ENCODE measurements around the gene CLDN19.

DNA sequence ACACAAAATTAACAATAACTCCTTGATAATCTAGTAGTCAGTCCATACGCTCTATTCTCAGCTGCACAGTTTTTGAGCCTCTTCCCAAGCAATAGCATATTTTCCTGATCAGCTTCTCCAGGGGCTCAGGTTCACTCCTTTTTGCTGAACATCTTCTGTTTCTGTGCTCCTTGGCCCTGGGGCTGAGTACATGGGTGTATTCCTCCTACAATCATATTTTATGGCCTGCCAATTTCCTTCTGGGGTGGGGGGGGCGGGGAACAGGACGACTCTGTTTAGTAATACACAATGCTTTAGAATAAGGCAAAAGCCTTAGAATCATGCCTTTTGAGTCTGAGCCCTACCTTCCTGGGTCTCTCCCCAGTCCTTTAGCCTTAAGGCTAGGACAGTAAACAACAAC lies 8.5 kb downstream of the CLDN19 start:
- TF ChIP-seq, protein P1, sequence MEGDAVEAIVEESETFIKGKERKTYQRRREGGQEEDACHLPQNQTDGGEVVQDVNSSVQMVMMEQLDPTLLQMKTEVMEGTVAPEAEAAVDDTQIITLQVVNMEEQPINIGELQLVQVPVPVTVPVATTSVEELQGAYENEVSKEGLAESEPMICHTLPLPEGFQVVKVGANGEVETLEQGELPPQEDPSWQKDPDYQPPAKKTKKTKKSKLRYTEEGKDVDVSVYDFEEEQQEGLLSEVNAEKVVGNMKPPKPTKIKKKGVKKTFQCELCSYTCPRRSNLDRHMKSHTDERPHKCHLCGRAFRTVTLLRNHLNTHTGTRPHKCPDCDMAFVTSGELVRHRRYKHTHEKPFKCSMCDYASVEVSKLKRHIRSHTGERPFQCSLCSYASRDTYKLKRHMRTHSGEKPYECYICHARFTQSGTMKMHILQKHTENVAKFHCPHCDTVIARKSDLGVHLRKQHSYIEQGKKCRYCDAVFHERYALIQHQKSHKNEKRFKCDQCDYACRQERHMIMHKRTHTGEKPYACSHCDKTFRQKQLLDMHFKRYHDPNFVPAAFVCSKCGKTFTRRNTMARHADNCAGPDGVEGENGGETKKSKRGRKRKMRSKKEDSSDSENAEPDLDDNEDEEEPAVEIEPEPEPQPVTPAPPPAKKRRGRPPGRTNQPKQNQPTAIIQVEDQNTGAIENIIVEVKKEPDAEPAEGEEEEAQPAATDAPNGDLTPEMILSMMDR (conservative IDR thresholded peaks at IDR 0.05) = no peak
- no peak for TF ChIP-seq ZFX (IDR thresholded peaks at IDR 0.05)

All from C4-2B (cell line).